GM12874 (cell line): ENCODE results near the gene CRACDL.

Source experiments
- CTCF ChIP-seq: IDR thresholded peaks from 2 replicates; pipeline ENCODE4 v1.5.1; 2011; ENCODE audit warnings: low read depth, mild to moderate bottlenecking, control low read depth, low read length, moderate library complexity; ENCODE audit not compliant: insufficient read depth

Gene CRACDL

GRCh38 chr2:98896944-98897343 is 39.1 kb downstream of the CRACDL start:
- no peak for TF ChIP-seq CTCF

GRCh38 chr2:98896416-98896815 is 39.6 kb downstream of the CRACDL start:
- no peak for TF ChIP-seq CTCF

GRCh38 chr2:98895901-98896300 is 40.1 kb downstream of the CRACDL start:
- TF ChIP-seq CTCF = no peak

- TF ChIP-seq CTCF = no peak
Observed at GRCh38 chr2:98895221-98895620, 40.8 kb downstream of the CRACDL start.

- no peak for TF ChIP-seq CTCF
Observed at GRCh38 chr2:98894331-98895000, 41.6 kb downstream of the CRACDL start.

- no peak for TF ChIP-seq CTCF
Observed at GRCh38 chr2:98893911-98894321, 42.1 kb downstream of the CRACDL start.

GRCh38 chr2:98892871-98893270 is 43.2 kb downstream of the CRACDL start:
- TF ChIP-seq CTCF = no peak

GRCh38 chr2:98891591-98891990 is 44.4 kb downstream of the CRACDL start:
- no peak for TF ChIP-seq CTCF
